Measurements from ENCODE around the gene PRKAG3.

DNA sequence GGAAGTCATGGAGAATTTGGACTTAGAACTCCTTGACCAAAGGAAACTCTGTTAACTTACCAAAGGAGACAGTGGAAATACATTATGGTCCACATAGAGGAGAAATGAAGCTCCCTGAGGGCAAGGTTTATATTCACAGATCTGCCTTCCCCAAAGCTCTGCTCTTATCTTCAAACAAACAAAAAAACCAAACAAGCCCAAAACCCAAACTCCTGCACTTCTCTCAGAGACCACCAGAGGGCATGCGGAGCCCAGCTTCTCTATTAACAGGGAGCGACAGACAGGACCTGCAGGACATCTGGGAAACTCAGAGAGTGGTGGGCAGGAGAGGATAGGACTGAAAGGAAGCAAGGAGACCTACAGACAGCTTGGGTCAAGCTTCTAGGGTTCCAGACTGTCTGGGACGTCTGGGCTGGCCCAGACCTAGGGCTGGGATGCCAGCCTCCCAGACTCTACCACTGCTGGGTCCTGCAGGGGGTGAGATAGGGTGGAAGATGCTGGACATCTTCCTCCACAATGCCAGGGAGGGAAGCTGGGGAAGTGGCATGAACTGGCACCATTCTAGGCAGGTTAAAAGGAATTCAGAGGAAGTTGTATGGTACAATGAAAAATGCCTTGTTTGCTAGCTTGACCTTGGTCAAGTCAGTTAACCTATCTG, 45.1 kb upstream of the PRKAG3 start:
- TF ChIP-seq POLR2A (IDR thresholded peaks at IDR 0.05) (no peak), EP300 (IDR thresholded peaks at IDR 0.05) (no peak)
- TF ChIP-seq, protein P1, sequence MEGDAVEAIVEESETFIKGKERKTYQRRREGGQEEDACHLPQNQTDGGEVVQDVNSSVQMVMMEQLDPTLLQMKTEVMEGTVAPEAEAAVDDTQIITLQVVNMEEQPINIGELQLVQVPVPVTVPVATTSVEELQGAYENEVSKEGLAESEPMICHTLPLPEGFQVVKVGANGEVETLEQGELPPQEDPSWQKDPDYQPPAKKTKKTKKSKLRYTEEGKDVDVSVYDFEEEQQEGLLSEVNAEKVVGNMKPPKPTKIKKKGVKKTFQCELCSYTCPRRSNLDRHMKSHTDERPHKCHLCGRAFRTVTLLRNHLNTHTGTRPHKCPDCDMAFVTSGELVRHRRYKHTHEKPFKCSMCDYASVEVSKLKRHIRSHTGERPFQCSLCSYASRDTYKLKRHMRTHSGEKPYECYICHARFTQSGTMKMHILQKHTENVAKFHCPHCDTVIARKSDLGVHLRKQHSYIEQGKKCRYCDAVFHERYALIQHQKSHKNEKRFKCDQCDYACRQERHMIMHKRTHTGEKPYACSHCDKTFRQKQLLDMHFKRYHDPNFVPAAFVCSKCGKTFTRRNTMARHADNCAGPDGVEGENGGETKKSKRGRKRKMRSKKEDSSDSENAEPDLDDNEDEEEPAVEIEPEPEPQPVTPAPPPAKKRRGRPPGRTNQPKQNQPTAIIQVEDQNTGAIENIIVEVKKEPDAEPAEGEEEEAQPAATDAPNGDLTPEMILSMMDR (IDR thresholded peaks at IDR 0.05), result peak; percentile 61 to 89 (median 80)
